ENCODE data around the gene SLC44A4. TPM values are rescaled to one million over a fixed set of nuclear protein-coding genes. Genes with fewer than 3 reads are reported as not detected.

SLC44A4 gene
- total RNA-seq, 1 donor from 2014 or later, result 1.8 TPM

GRCh38 chr6:31886541-31886991 is 7.8 kb upstream of the SLC44A4 start:
- no peaks in the 10 kb centered on the region for H3K27me3 ChIP-seq (ENCODE audit: control insufficient read depth, insufficient read depth, low read length)
- FAIRE-seq (no peak), DNase-seq (ENCODE audit: low read depth) (no peak)
- no peak for TF ChIP-seq CTCF (IDR thresholded peaks at IDR 0.05; ENCODE audit: insufficient read depth, low read length, severe bottlenecking)
- no peak overlapping the region for H3K4me3 ChIP-seq (ENCODE audit: low read depth, low read length)
- peaks cover 42% of the 10 kb centered on the region for H3K36me3 ChIP-seq (ENCODE audit: control insufficient read depth, insufficient read depth, low read length)

GRCh38 chr6:31884528-31885035 is 5.8 kb upstream of the SLC44A4 start:
- DNase-seq (ENCODE audit: low read depth) (no peak), FAIRE-seq (no peak)
- TF ChIP-seq CTCF (IDR thresholded peaks at IDR 0.05; ENCODE audit: insufficient read depth, low read length, severe bottlenecking), result no peak
- Histone ChIP-seq H3K4me3 (ENCODE audit: low read depth, low read length) (no peak overlapping the region), H3K36me3 (ENCODE audit: control insufficient read depth, insufficient read depth, low read length) (peaks cover 42% of the 10 kb centered on the region), H3K27me3 (ENCODE audit: control insufficient read depth, insufficient read depth, low read length) (no peaks in the 10 kb centered on the region)

- TF ChIP-seq CTCF (IDR thresholded peaks at IDR 0.05; ENCODE audit: insufficient read depth, low read length, severe bottlenecking), result no peak
- Histone ChIP-seq H3K27me3 (ENCODE audit: control insufficient read depth, insufficient read depth, low read length) (no peaks in the 10 kb centered on the region), H3K36me3 (ENCODE audit: control insufficient read depth, insufficient read depth, low read length) (peaks cover 40% of the 10 kb centered on the region), H3K4me3 (ENCODE audit: low read depth, low read length) (no peak overlapping the region)
- DNase-seq (ENCODE audit: low read depth) (no peak), FAIRE-seq (no peak)
These were observed 4.9 kb upstream of the SLC44A4 start for GRCh38 chr6:31883676-31884075.

- Histone ChIP-seq H3K36me3 (ENCODE audit: control insufficient read depth, insufficient read depth, low read length) (peaks cover 34% of the 10 kb centered on the region), H3K27me3 (ENCODE audit: control insufficient read depth, insufficient read depth, low read length) (no peaks in the 10 kb centered on the region), H3K4me3 (ENCODE audit: low read depth, low read length) (no peak overlapping the region)
- TF ChIP-seq CTCF (IDR thresholded peaks at IDR 0.05; ENCODE audit: insufficient read depth, low read length, severe bottlenecking), result no peak
- no peak for FAIRE-seq
- DNase-seq (ENCODE audit: low read depth), result no peak
These were observed 3.5 kb upstream of the SLC44A4 start for GRCh38 chr6:31882344-31882743.

GRCh38 chr6:31881136-31881859 is 2.5 kb upstream of the SLC44A4 start:
- DNase-seq (ENCODE audit: low read depth) (no peak), FAIRE-seq (no peak)
- TF ChIP-seq CTCF (IDR thresholded peaks at IDR 0.05; ENCODE audit: insufficient read depth, low read length, severe bottlenecking), result no peak
- peaks cover 24% of the 10 kb centered on the region for H3K36me3 ChIP-seq (ENCODE audit: control insufficient read depth, insufficient read depth, low read length)
- H3K27me3 ChIP-seq (ENCODE audit: control insufficient read depth, insufficient read depth, low read length), result no peaks in the 10 kb centered on the region
- no peak overlapping the region for H3K4me3 ChIP-seq (ENCODE audit: low read depth, low read length)
